Esophagus muscularis mucosa (tissue), 4 donors: ENCODE data around the gene IKBKG. TPM values are rescaled to one million over a fixed set of nuclear protein-coding genes. Genes with fewer than 3 reads are reported as not detected.
"Not testable (repeated sequence)": the region's sequence is repeated elsewhere in the genome, so short reads cannot be mapped to it uniquely, and the experiment has no call there.

Source experiments
- DNase-seq: peaks from one replicate; pipeline ENCODE4 v3.0.0-alpha.2; 2017; ENCODE audit errors: extremely low spot score
- H3K27ac ChIP-seq, 4 donors: fragments of 200-600 bp; sonication (generic); replicated peaks in 1 of 4; 1 replicate in 3 of 4; 2 replicates in 1 of 4; pipeline ENCODE4 v1.5.1; 2016 to 2019; ENCODE audit warnings: mild to moderate bottlenecking in 1 of 4
- H3K27me3 ChIP-seq, 4 donors: fragments of 200-600 bp; sonication (generic); one replicate each; pipeline versions ENCODE4 v1.5.1 to v1.6.0; 2016 to 2019
- H3K36me3 ChIP-seq, 4 donors: fragments of 200-600 bp; sonication (generic); one replicate each; pipeline ENCODE4 v1.5.1; 2016 to 2019
- H3K4me1 ChIP-seq, 4 donors: fragments of 200-600 bp; sonication (generic); one replicate each; pipeline ENCODE4 v1.5.1; 2016 to 2019
- H3K4me3 ChIP-seq, 4 donors: fragments of 200-600 bp; sonication (generic); 1 replicate in 2 of 4; 2 replicates in 2 of 4; pipeline ENCODE4 v1.5.1; 2016 to 2019; ENCODE audit warnings: mild to moderate bottlenecking in 4 of 4, moderate library complexity in 1 of 4
- H3K9me3 ChIP-seq, 4 donors: fragments of 200-600 bp; sonication (generic); 1 replicate in 3 of 4; 2 replicates in 1 of 4; pipeline ENCODE4 v1.5.1; 2016 to 2019
- EP300 ChIP-seq: sonication (generic); formaldehyde crosslinking; IDR thresholded peaks from one replicate; pipeline ENCODE4 v1.6.1; 2017; ENCODE audit warnings: antibody characterized with exemption
- POLR2A ChIP-seq: fragments of 450-650 bp; IDR thresholded peaks from one replicate; pipeline ENCODE4 v1.6.1; 2017; ENCODE audit warnings: antibody characterized with exemption, moderate library complexity, mild to moderate bottlenecking, low read depth
- POLR2AphosphoS5 ChIP-seq, 2 donors: sonication (generic); formaldehyde crosslinking; IDR thresholded peaks; one replicate each; pipeline ENCODE4 v1.6.1; 2017; ENCODE audit warnings: antibody characterized with exemption in 2 of 2
- WGBS: methylation state at CpG from one replicate; pipeline ENCODE4 v1.1.5; 2018; 5-methylcytosine and 5-hydroxymethylcytosine counted together
- intact Hi-C: fragments of 100-400 bp; cut with DNase I; formaldehyde crosslinking; loops from one replicate; pipeline ENCODE4 v1.15.1; 2023
- total RNA-seq, 4 donors: library from RNA; depleted of rRNA; stranded (reverse); fragments of >200 nt; gene quantifications; one replicate each; pipeline versions ENCODE4 v1.1.0 to v1.2.1, GENCODE V29; 2016
- TF ChIP-seq, protein P1 (sequence below), 3 experiments: fragments of 200-600 bp in 2 of 3; fragments of 450-650 bp in 1 of 3; sonication (generic) in 2 of 3; IDR thresholded peaks; one replicate each; pipeline ENCODE4 v1.5.1; 2017 to 2019; ENCODE audit warnings: antibody characterized with exemption in 3 of 3, mild to moderate bottlenecking in 2 of 3, moderate library complexity in 1 of 3

Gene IKBKG
- total RNA-seq, 4 donors from 2014 or later = 12.0 to 18.3 (median 17.3) TPM

DNA sequence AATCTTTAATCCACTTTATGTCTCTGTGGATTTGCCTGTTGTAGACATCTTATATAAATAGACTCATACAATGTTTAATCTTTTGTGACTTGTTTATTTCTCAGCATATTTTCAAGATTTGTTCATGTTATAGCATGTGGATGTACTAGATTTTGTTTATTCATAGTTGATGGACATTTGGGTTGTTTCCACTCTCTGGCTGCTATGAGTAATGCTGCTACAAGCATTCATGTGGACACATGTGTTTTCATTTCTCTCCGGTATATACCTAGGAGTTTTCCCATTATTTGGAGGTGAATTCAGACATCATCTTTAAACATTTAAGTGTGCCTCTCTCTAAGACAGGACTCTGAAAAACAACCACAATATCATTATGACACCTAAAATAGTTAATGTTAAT lies 2.3 kb downstream of the IKBKG start:
- TF ChIP-seq POLR2A (no peak), POLR2AphosphoS5 (IDR thresholded peaks at IDR 0.05) (no peak), EP300 (no peak)
- TF ChIP-seq, protein P1, sequence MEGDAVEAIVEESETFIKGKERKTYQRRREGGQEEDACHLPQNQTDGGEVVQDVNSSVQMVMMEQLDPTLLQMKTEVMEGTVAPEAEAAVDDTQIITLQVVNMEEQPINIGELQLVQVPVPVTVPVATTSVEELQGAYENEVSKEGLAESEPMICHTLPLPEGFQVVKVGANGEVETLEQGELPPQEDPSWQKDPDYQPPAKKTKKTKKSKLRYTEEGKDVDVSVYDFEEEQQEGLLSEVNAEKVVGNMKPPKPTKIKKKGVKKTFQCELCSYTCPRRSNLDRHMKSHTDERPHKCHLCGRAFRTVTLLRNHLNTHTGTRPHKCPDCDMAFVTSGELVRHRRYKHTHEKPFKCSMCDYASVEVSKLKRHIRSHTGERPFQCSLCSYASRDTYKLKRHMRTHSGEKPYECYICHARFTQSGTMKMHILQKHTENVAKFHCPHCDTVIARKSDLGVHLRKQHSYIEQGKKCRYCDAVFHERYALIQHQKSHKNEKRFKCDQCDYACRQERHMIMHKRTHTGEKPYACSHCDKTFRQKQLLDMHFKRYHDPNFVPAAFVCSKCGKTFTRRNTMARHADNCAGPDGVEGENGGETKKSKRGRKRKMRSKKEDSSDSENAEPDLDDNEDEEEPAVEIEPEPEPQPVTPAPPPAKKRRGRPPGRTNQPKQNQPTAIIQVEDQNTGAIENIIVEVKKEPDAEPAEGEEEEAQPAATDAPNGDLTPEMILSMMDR (IDR thresholded peaks at IDR 0.05) = no peak
- Histone ChIP-seq H3K36me3 (peaks cover 0 to 23% (median 13%) of the 10 kb centered on the region in 4 donors), H3K27ac (no peak overlapping the region), H3K4me3 (no peak overlapping the region), H3K27me3 (no peaks in the 10 kb centered on the region), H3K9me3 (peaks cover 0 to 4% (median 0%) of the 10 kb centered on the region in 4 donors), H3K4me1 (peaks cover 10 to 41% (median 35%) of the 10 kb centered on the region in 4 donors)
- DNase-seq = no peak
- WGBS = 70% methylated on average over 1 of the region's 1 CpG
- intact Hi-C loops = no loop called here

DNA sequence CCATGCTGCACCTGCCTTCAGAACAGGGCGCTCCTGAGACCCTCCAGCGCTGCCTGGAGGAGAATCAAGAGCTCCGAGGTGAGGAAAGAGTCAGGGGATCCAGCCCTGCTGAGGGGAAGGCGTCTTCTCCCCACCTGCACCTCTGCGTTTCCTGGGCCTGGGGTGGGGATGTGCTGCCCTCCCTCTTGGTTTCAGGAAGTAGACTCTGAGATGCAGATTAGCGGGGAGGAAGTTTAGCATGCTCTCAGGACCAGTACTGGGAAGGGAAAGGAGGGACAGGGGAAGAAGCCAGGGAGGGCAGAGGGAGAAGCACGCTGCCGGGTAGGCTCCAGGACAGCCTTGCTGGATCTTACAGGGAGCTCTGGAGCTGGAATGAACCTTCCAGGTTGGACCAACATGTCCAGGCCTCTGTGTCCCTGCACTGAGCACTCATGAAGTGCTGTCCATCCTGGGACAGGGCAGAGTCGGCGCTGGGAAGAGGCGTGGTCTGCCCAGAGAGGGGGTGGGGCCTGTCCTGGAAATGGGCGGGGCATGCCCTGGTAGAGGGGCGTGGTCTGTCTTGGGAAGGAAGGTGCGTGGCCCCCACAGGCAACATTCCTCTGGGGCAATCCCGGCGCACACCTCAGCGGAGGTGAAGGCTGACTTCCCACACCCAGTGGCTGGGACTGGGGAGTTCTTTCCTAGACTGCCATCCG lies 4.8 kb downstream of the IKBKG start:
- intact Hi-C loops, DNase-seq, H3K27me3 ChIP-seq, H3K27ac ChIP-seq, H3K4me3 ChIP-seq, H3K9me3 ChIP-seq: not testable (repeated sequence)
- H3K36me3 ChIP-seq = peaks cover 0 to 28% (median 19%) of the 10 kb centered on the region in 4 donors
- 76% methylated on average over 8 of the region's 18 CpGs for WGBS
- peaks cover 6 to 27% (median 23%) of the 10 kb centered on the region in 4 donors for H3K4me1 ChIP-seq

DNA sequence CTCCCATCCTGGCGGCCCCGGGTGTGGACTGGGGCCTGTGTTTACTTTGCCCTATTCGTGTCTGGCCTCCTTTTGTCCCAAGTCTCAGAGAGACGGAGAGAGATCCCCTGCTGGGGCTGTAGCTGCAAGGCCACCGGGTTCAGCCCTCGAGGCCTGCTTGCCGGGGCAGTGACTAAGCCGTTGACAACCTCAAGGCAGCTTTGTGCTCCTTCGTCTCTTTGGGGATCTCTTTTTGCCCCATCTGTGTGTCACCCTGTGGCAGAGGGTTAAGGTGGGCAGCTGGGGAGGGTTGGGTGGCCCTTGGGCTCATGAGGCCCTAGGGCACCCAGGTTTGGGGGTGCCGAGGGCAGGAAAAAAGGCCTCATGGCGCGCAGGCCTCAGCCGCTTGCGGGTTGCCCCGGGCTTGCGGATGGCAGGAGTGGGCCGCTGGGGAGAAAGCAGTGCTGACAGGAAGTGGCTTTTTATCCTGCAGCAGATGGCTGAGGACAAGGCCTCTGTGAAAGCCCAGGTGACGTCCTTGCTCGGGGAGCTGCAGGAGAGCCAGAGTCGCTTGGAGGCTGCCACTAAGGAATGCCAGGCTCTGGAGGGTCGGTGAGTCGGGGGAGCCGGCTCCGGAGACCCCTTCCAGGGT lies 10.8 kb downstream of the IKBKG start:
- WGBS = no CpG with 5 or more reads among the region's 24 CpGs
- not testable (repeated sequence) for H3K27me3 ChIP-seq

DNA sequence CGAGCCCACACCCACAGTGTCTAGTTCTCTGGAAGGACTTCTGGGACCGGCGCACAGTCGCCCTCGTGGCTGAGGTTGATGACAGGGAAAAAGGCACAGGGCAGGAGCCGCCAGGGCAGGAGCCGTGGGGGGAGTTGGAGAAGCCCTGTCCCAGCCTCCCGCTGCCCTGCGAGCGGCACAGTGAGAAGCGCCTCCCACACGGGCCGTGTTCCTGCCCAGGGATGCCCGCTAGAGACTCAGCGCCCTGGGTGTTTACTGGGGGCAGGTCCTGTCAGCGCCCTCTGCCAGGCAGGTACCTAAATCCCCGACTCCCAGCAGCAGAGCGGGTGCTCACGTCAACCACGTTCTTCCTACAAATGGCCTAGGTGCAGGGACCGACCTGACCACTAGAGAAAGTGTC lies 11.5 kb downstream of the IKBKG start:
- H3K4me3 ChIP-seq, H3K27ac ChIP-seq, H3K4me1 ChIP-seq, H3K9me3 ChIP-seq, intact Hi-C loops, H3K27me3 ChIP-seq, DNase-seq: not testable (repeated sequence)
- whole genome bisulfite sequencing = 93% methylated on average over 10 of the region's 21 CpGs
- peaks cover 0 to 14% (median 8%) of the 10 kb centered on the region in 4 donors for H3K36me3 ChIP-seq

More for the DNA sequence above, 10.8 kb downstream of the IKBKG start:
- peaks cover 0 to 22% (median 15%) of the 10 kb centered on the region in 4 donors for H3K36me3 ChIP-seq
- intact Hi-C loops, H3K27ac ChIP-seq, H3K4me1 ChIP-seq, DNase-seq, H3K9me3 ChIP-seq, H3K4me3 ChIP-seq: not testable (repeated sequence)

DNA sequence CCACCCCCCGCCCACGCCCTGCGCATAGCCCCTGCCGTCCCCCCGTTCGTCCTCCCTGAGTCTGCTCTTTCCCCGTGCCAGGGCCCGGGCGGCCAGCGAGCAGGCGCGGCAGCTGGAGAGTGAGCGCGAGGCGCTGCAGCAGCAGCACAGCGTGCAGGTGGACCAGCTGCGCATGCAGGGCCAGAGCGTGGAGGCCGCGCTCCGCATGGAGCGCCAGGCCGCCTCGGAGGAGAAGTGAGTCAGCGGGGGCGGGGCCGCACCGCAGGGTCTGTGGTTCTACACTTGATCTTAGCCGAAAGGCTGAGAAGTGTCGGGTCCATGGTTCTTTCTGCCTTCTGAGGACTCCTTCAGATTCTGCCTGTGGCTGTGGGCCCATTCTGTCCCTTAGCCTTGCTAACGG lies 12.9 kb downstream of the IKBKG start:
- intact Hi-C loops, DNase-seq, H3K36me3 ChIP-seq, H3K4me3 ChIP-seq, H3K27ac ChIP-seq, H3K27me3 ChIP-seq, H3K4me1 ChIP-seq, H3K9me3 ChIP-seq: not testable (repeated sequence)
- no CpG with 5 or more reads among the region's 31 CpGs for WGBS

DNA sequence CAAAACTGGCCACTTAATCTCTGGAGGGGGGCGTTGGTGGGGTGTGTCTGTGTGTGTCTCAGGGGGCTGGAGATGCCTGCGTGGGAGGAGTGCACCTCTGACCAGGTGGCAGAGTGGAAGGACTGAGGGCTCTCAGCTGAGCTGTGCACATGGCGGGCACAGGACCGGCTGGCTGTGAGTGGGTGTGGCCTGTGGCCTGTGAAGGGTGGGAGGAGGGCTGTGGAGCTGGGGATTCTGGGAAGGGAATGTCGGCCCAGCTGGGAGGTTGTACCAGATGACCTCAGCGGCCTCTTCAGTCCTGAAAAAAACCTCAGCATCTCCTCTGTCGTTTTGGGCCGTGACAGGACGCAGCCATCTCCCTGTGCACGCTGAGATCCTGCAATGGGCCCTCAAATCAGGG lies 14.9 kb downstream of the IKBKG start:
- intact Hi-C loops, H3K4me1 ChIP-seq, H3K4me3 ChIP-seq, DNase-seq, H3K27ac ChIP-seq, H3K27me3 ChIP-seq, H3K36me3 ChIP-seq, H3K9me3 ChIP-seq: not testable (repeated sequence)
- no CpG with 5 or more reads among the region's 10 CpGs for WGBS

DNA sequence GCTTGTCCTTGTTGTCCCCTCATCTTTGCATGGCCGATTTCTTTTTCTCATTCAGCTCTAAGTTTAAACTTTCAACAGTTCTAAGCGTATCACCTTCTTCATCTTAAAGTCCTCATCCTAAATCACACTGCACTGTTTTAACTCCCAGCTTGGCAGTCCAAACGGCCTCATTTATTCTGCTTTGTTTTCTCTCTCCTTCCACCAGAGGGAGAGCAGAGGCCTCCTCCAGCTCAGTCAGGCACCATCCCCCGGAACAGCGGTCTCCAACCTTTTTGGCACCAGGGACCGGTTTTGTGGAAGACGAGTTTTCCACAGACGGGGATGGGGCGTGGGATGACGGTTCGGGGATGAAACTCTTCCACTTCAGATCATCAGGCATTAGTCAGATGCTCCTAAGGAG lies 22.9 kb downstream of the IKBKG start:
- H3K4me1 ChIP-seq, DNase-seq, H3K9me3 ChIP-seq, H3K27me3 ChIP-seq, H3K27ac ChIP-seq, intact Hi-C loops, H3K4me3 ChIP-seq, H3K36me3 ChIP-seq: not testable (repeated sequence)
- no CpG with 5 or more reads among the region's 11 CpGs for WGBS

DNA sequence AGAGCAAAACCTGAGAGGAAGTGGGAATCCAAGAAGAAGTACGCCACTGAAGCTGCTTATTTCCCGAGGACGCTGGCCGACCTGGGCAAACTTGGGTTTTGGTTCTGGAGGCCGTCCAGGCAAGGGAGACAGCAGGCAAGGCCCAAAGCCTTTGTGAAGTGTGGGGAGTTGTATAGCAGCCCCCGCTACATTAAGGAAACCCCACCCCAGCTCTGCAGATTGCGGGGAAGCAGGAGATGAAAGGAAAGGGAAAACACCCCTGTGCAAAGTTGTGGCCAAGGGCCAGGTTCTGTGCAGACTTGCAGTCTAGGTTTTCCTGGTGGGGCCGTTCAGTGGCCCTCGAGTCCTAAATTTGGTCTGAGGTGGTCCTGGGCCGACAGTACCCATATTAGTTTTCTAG lies 25.6 kb downstream of the IKBKG start:
- DNase-seq, H3K9me3 ChIP-seq, intact Hi-C loops, H3K27ac ChIP-seq, H3K4me1 ChIP-seq, H3K36me3 ChIP-seq, H3K4me3 ChIP-seq, H3K27me3 ChIP-seq: not testable (repeated sequence)
- WGBS = no CpG with 5 or more reads among the region's 10 CpGs

DNA sequence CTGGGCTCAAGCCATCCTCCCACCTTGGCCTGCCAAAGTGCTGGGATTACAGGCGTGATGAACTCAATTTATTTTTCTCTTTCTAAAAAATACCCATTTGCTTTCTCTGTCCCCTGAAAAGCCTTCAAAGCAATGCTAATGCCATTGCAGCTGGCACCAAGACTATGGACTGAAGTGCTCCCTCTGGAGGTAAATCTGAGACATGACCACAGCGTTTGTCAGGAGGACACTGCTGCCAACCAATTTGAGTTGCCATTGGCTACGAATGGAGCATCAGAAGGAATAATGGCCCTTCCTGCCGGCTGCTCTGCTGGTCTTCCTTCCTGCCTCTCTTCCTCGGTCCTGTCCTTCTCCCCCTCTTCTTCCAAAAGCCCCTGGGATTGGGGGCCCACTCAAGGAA lies 27.7 kb downstream of the IKBKG start:
- DNase-seq, intact Hi-C loops, H3K27ac ChIP-seq, H3K36me3 ChIP-seq, H3K4me1 ChIP-seq, H3K4me3 ChIP-seq, H3K9me3 ChIP-seq, H3K27me3 ChIP-seq: not testable (repeated sequence)
- WGBS = no CpG with 5 or more reads among the region's 5 CpGs

DNA sequence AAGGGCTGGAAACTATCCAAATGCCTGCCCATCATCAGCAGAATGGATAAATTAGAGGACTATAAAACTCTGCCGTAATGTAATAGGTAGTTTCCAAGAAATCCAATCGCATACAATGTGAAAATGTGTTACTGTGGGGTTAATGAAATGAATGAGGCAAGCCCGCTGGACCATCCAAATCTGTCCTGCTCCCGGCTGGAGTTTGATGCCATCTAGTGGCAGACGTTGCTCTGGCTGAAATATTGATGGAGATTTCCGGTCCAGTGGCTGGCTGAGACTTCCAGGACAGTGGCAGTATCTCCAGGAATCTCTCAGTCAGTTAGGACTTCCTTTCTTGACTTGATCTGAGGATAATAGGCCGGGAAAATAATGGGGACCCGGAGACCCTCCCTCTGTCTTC lies 35.6 kb downstream of the IKBKG start:
- H3K27ac ChIP-seq, H3K27me3 ChIP-seq, H3K4me3 ChIP-seq, DNase-seq, H3K9me3 ChIP-seq, H3K36me3 ChIP-seq, H3K4me1 ChIP-seq, intact Hi-C loops: not testable (repeated sequence)
- no CpG with 5 or more reads among the region's 8 CpGs for WGBS

DNA sequence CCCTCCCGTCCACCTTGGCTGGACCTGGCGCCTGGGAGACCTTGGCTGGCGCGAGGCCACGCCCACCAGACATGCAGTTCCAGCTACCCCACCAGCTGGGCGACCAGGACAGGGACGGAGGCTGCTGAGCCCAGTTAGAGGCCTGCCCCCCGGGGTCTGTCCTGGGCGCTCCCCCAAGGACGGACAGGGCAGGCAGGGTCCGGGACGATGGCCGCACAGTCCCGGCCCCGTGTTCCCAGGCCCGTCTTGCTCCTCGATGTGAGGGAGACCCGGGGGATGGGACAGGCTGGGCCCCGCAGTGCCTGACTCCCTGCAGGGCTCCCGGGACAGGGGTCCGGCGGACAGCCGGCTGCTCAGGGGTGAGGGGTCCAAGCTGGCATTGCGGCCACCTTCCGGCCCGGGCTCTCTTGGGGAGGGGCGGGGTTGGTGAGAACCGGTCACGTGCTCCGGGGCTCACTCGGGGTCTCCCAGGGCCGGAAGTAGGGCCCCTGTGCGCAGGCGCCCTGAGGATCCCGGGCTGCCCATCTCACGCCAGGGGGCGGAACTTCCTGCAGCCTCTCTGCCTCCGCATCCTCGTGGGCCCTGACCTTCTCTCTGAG lies 37.3 kb downstream of the IKBKG start, which contains the start of gene CTAG1A:
Gene CTAG1A (plus strand): TSS at position 549 of the 599 bp plus-strand sequence. CDS start 74 bp downstream, outside the sequence.
- H3K27ac ChIP-seq, DNase-seq, H3K27me3 ChIP-seq, H3K4me1 ChIP-seq, H3K9me3 ChIP-seq, intact Hi-C loops, H3K36me3 ChIP-seq, H3K4me3 ChIP-seq: not testable (repeated sequence)
- no CpG with 5 or more reads among the region's 39 CpGs for WGBS
